Neural progenitor cell (in vitro differentiated cells): ENCODE data around the gene EEIG2.

Experiments used
- CTCF ChIP-seq: fragments of 200-600 bp; sonication (generic); IDR thresholded peaks from 2 replicates; pipeline ENCODE4 v1.5.1; 2017; ENCODE audit warnings: antibody characterized with exemption, mild to moderate bottlenecking
- EZH2phosphoT487 ChIP-seq: fragments of 200-600 bp; sonication (generic); IDR thresholded peaks from 2 replicates; pipeline ENCODE4 v1.6.1; 2017; ENCODE audit warnings: antibody characterized with exemption

- TF ChIP-seq CTCF, result no peak
- no peak for TF ChIP-seq EZH2phosphoT487
These were observed 30.5 kb downstream of the EEIG2 start for GRCh38 chr1:108590441-108590840.
